ENCODE results near the gene CCNG1. TPM values are rescaled to one million over a fixed set of nuclear protein-coding genes. Genes with fewer than 3 reads are reported as not detected.
A peak's percentile ranks its signal among the peaks of the same experiment; 100 is the strongest.

The CCNG1 gene
- 76.5 and 80.5 TPM in 2 replicates for polyA plus RNA-seq (2011; rRNA removed)
- polyA plus RNA-seq (2012; cell fraction: cytosol; rRNA removed): 15.9 and 17.9 TPM in 2 replicates
- 6.6 and 7.1 TPM in 2 replicates for polyA plus RNA-seq (2012; cell fraction: nucleus; rRNA removed)
- 69.5 to 80.8 TPM (median 80.3 TPM) in 3 replicates for polyA plus RNA-seq (2017; fragmentation: RNase III; extraction: RNeasy Plus Mini Kit Qiagen cat#74134 plus additional on column Dnase treatment)
- 37.5 and 47.7 TPM in 2 replicates for polyA minus RNA-seq (2011; rRNA and poly(A)+ RNA removed)

DNA sequence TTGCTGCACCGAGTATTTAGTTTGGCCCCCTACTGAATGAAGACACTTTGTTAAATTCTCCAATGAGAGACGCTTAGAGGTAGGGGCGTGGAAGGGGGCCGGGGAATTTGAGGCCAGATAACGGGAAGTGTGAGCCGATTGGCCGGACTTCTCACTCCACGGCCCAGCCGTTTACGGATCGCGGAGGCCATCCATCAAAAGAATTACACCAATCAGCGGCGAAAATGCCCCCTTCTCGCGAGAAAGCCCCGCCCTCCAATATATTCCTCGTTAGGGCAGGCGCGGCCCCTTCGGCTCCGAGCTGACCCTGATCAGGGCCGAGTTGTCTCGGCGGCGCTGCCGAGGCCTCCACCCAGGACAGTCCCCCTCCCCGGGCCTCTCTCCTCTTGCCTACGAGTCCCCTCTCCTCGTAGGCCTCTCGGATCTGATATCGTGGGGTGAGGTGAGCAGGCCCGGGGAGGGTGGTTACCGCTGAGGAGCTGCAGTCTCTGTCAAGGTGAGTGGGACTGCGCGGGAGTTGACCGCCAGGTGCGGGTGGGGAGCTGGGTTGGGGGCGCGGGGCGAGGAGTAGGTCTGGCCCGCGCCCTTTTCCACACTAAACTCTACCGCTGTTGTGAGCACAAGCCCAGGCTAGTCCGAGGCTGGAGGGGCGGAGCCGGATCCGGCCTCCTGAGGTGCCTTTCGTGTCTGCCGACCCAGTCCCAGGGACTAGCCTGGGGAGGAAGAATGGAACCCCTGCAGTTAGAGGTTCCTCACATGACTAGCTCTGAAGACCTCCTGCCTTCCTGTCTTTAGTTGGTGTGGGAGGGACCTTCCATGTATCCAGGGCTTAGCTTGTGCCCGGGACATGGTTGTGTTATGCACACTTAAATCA, at the start of gene CCNG1:
Gene CCNG1, plus strand, starts transcription at position 287 of the 874 bp plus-strand sequence. CDS start 1,662 bp downstream, outside the sequence.
- peak within 1 kb of the TSS; percentile 94 for H3K4me3 ChIP-seq
- POLR2A ChIA-PET: interaction anchor here (0.6 to 3.9 kb wide), 5 partner anchors 10 to 68 kb away, joined by 3 to 76 read pairs (median 4); partner anchors contain the start of genes HMMR, MAT2B and NUDCD2
- peak; percentile 77 for FAIRE-seq

GRCh38 chr5:163395792-163396191, 41.6 kb upstream of the CCNG1 start:
- FAIRE-seq: no peak
- TF ChIP-seq ZNF302 (CRISPR knock-in tag; IDR thresholded peaks at IDR 0.05) (no peak), HOXB13 (CRISPR knock-in tag; IDR thresholded peaks at IDR 0.05; ENCODE audit: low read depth) (no peak), HES2 (IDR thresholded peaks at IDR 0.05) (no peak), MAZ (IDR thresholded peaks at IDR 0.05; ENCODE audit: borderline replicate concordance, low read depth, low read length) (no peak), ESRRA (IDR thresholded peaks at IDR 0.05; ENCODE audit: borderline replicate concordance, low read length) (no peak), HEYL (CRISPR knock-in tag; IDR thresholded peaks at IDR 0.05) (no peak)
- TF ChIP-seq, protein P1, sequence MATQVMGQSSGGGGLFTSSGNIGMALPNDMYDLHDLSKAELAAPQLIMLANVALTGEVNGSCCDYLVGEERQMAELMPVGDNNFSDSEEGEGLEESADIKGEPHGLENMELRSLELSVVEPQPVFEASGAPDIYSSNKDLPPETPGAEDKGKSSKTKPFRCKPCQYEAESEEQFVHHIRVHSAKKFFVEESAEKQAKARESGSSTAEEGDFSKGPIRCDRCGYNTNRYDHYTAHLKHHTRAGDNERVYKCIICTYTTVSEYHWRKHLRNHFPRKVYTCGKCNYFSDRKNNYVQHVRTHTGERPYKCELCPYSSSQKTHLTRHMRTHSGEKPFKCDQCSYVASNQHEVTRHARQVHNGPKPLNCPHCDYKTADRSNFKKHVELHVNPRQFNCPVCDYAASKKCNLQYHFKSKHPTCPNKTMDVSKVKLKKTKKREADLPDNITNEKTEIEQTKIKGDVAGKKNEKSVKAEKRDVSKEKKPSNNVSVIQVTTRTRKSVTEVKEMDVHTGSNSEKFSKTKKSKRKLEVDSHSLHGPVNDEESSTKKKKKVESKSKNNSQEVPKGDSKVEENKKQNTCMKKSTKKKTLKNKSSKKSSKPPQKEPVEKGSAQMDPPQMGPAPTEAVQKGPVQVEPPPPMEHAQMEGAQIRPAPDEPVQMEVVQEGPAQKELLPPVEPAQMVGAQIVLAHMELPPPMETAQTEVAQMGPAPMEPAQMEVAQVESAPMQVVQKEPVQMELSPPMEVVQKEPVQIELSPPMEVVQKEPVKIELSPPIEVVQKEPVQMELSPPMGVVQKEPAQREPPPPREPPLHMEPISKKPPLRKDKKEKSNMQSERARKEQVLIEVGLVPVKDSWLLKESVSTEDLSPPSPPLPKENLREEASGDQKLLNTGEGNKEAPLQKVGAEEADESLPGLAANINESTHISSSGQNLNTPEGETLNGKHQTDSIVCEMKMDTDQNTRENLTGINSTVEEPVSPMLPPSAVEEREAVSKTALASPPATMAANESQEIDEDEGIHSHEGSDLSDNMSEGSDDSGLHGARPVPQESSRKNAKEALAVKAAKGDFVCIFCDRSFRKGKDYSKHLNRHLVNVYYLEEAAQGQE (IDR thresholded peaks at IDR 0.05): peak; percentile 70
- Histone ChIP-seq H3K4me3 (no peak overlapping the region), H3K4me1 (no peaks in the 10 kb centered on the region), H3K4me2 (no peak overlapping the region), H3K27ac (no peak overlapping the region), H3K9me3 (peaks cover 6% of the 10 kb centered on the region; the same call in 1 of the 3 replicates)
- ChIA-PET CTCF (interaction anchor here (0.7 to 3.5 kb wide), 3 partner anchors 9 to 285 kb away, joined by 3 to 21 read pairs (median 3); no protein-coding TSS in a partner anchor), POLR2A (no interaction called here)
- no peak for DNase-seq (ENCODE audit: low read depth in 1 of 2, low spot score in 1 of 2)
- WGBS (ENCODE audit: missing lambda C conversion rate): 83% methylated on average over 2 of the region's 2 CpGs
- no peak for ATAC-seq

More for the DNA sequence above, at the start of gene CCNG1:
- DNase-seq (ENCODE audit: low read depth in 1 of 2, low spot score in 1 of 2) (peak; percentile 97 to 98), ATAC-seq (peak; percentile 97 to 98)
- TF ChIP-seq, protein P1 (IDR thresholded peaks at IDR 0.05): peak; percentile 92
- TF ChIP-seq, protein P2, sequence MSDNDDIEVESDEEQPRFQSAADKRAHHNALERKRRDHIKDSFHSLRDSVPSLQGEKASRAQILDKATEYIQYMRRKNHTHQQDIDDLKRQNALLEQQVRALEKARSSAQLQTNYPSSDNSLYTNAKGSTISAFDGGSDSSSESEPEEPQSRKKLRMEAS (IDR thresholded peaks at IDR 0.05): peak; percentile 48; the same call in 1 of the 2 replicates
- peak; percentile 61; the same call in 1 of the 2 replicates for TF ChIP-seq TP53 (CRISPR knock-in tag; IDR thresholded peaks at IDR 0.05)
- peak; percentile 93 for TF ChIP-seq CHD2 (IDR thresholded peaks at IDR 0.05; ENCODE audit: low read length, partially characterized antibody)
- peak; percentile 96 for TF ChIP-seq PHF8 (IDR thresholded peaks at IDR 0.05; ENCODE audit: borderline replicate concordance, low read depth)
- TF ChIP-seq, protein P3, sequence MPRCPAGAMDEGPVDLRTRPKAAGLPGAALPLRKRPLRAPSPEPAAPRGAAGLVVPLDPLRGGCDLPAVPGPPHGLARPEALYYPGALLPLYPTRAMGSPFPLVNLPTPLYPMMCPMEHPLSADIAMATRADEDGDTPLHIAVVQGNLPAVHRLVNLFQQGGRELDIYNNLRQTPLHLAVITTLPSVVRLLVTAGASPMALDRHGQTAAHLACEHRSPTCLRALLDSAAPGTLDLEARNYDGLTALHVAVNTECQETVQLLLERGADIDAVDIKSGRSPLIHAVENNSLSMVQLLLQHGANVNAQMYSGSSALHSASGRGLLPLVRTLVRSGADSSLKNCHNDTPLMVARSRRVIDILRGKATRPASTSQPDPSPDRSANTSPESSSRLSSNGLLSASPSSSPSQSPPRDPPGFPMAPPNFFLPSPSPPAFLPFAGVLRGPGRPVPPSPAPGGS (IDR thresholded peaks at IDR 0.05): peak; percentile 44; the same call in 1 of the 3 replicates
- TF ChIP-seq BHLHE40 (IDR thresholded peaks at IDR 0.05; ENCODE audit: low read depth, low read length): no peak
- TF ChIP-seq SMC3 (IDR thresholded peaks at IDR 0.05): no peak
- TF ChIP-seq CEBPB (IDR thresholded peaks at IDR 0.05): peak in 1 of 2 experiments; percentile 15; a peak in 1 of 4 replicates
- TF ChIP-seq JUN (IDR thresholded peaks at IDR 0.05): peak in 1 of 2 experiments; percentile 85; a peak in 4 of 5 replicates
- no peak for TF ChIP-seq MAFK (IDR thresholded peaks at IDR 0.05; ENCODE audit: partially characterized antibody)
- TF ChIP-seq PBX3 (IDR thresholded peaks at IDR 0.05): peak; percentile 95
- peak; percentile 88 for TF ChIP-seq POLR2A (IDR thresholded peaks at IDR 0.05; ENCODE audit: low read length)
- no peak for TF ChIP-seq EP300 (IDR thresholded peaks at IDR 0.05)
- no peak for TF ChIP-seq NPAS2 (CRISPR knock-in tag; IDR thresholded peaks at IDR 0.05; ENCODE audit: borderline replicate concordance)
- under 1% methylated on average over 27 of the region's 51 CpGs for WGBS (ENCODE audit: missing lambda C conversion rate)
- Histone ChIP-seq H3K27ac (peak within 1 kb of the TSS; percentile 94 to 98), H3K9me3 (no peaks in the 10 kb centered on the region), H3K4me1 (peaks cover 25% of the 10 kb centered on the region), H3K4me2 (peak within 1 kb of the TSS; percentile 74)
- CTCF ChIA-PET: interaction anchor here (0.6 to 1.5 kb wide), 2 partner anchors 68 to 1359 kb away, joined by 3 to 5 read pairs; partner anchors contain the start of gene MAT2B
